CD14-positive monocyte (primary cell): ENCODE data around the gene MMP13. TPM values are rescaled to one million over a fixed set of nuclear protein-coding genes. Genes with fewer than 3 reads are reported as not detected.

Experiments
- DNase-seq, 3 donors: peaks; one replicate each; pipeline ENCODE4 v3.0.0-alpha.2; 2011 to 2022
- H2AFZ ChIP-seq: 2 replicates; pipeline ENCODE4 v1.6.0; 2012; ENCODE audit warnings: mild to moderate bottlenecking, low read depth, low read length, inconsistent platforms; ENCODE audit not compliant: insufficient read depth, poor library complexity, severe bottlenecking
- H3K27ac ChIP-seq, 2 donors: 1 replicate in 1 of 2; 2 replicates in 1 of 2; pipeline ENCODE4 v1.5.1; 2012 to 2013; ENCODE audit warnings: low read length in 2 of 2, control low read depth in 1 of 2, inconsistent platforms in 1 of 2, low read depth in 1 of 2, mild to moderate bottlenecking in 1 of 2
- H3K27me3 ChIP-seq, 2 donors: one replicate each; pipeline versions ENCODE4 v1.6.0 to v1.6.1; 2011 to 2013; ENCODE audit warnings: low read length in 2 of 2; ENCODE audit not compliant: control insufficient read depth in 2 of 2, insufficient read depth in 2 of 2
- H3K36me3 ChIP-seq, 2 donors: replicated peaks in 1 of 2; 1 replicate in 1 of 2; 2 replicates in 1 of 2; pipeline versions ENCODE4 v1.5.1 to v1.6.1; 2012 to 2013; ENCODE audit warnings: low read length in 2 of 2, control low read depth in 1 of 2, inconsistent platforms in 1 of 2, mild to moderate bottlenecking in 1 of 2; ENCODE audit not compliant: insufficient read depth in 2 of 2, control insufficient read depth in 1 of 2
- H3K4me1 ChIP-seq, 2 donors: 1 replicate in 1 of 2; 2 replicates in 1 of 2; pipeline versions ENCODE4 v1.5.1 to v1.6.1; 2012 to 2013; ENCODE audit warnings: low read length in 2 of 2, control low read depth in 1 of 2, inconsistent platforms in 1 of 2, mild to moderate bottlenecking in 1 of 2, moderate library complexity in 1 of 2; ENCODE audit not compliant: insufficient read depth in 2 of 2, control insufficient read depth in 1 of 2
- H3K4me2 ChIP-seq: replicated peaks from 2 replicates; pipeline ENCODE3; 2012; ENCODE audit warnings: low read length, moderate library complexity, mild to moderate bottlenecking; ENCODE audit not compliant: poor library complexity, severe bottlenecking; ENCODE audit errors: extremely low read depth
- H3K4me3 ChIP-seq, 3 experiments: fragments of 200-600 bp in 1 of 3; sonication (generic) in 1 of 3; replicated peaks in 1 of 3; 1 replicate in 2 of 3; 2 replicates in 1 of 3; pipeline ENCODE4 v1.5.1; 2011 to 2013; ENCODE audit warnings: low read length in 3 of 3, mild to moderate bottlenecking in 3 of 3, control low read depth in 2 of 3, low read depth in 2 of 3, inconsistent platforms in 1 of 3, moderate library complexity in 1 of 3
- H3K79me2 ChIP-seq: 2 replicates; pipeline ENCODE4 v1.6.0; 2012; ENCODE audit warnings: mild to moderate bottlenecking, control low read depth, inconsistent platforms, low read length, moderate library complexity; ENCODE audit not compliant: insufficient read depth
- H3K9ac ChIP-seq: 2 replicates; pipeline ENCODE4 v1.6.0; 2017; ENCODE audit warnings: low read length, mild to moderate bottlenecking; ENCODE audit not compliant: insufficient read depth, poor library complexity, severe bottlenecking
- H3K9me3 ChIP-seq, 2 donors: replicated peaks in 1 of 2; 1 replicate in 1 of 2; 2 replicates in 1 of 2; pipeline versions ENCODE4 v1.5.1 to v1.6.1; 2012 to 2013; ENCODE audit warnings: low read length in 2 of 2, control low read depth in 1 of 2; ENCODE audit not compliant: control insufficient read depth in 1 of 2, insufficient read depth in 1 of 2
- H4K20me1 ChIP-seq: 2 replicates; pipeline ENCODE4 v1.6.0; 2012; ENCODE audit warnings: mild to moderate bottlenecking, low read length, control low read depth, moderate library complexity; ENCODE audit not compliant: insufficient read depth
- H3K27ac Mint-ChIP-seq, 7 donors: one replicate each; pipeline ENCODE4 v1.8.0; 2020; ENCODE audit warnings: mild to moderate bottlenecking in 7 of 7, mixed read lengths in 7 of 7, moderate library complexity in 6 of 7, inconsistent platforms in 2 of 7
- H3K27me3 Mint-ChIP-seq, 3 donors: one replicate each; pipeline ENCODE4 v1.8.0; 2021 to 2022; ENCODE audit warnings: low read depth in 3 of 3, mild to moderate bottlenecking in 3 of 3, mixed read lengths in 3 of 3, moderate library complexity in 3 of 3, inconsistent platforms in 1 of 3
- H3K36me3 Mint-ChIP-seq, 2 donors: one replicate each; pipeline ENCODE4 v1.8.0; 2020; ENCODE audit warnings: mixed read lengths in 2 of 2, inconsistent platforms in 1 of 2, mild to moderate bottlenecking in 1 of 2
- H3K4me1 Mint-ChIP-seq: one replicate; pipeline ENCODE4 v1.8.0; 2020; ENCODE audit warnings: mild to moderate bottlenecking, mixed read lengths
- H3K4me3 Mint-ChIP-seq, 2 donors: one replicate each; pipeline ENCODE4 v1.8.0; 2020; ENCODE audit warnings: mild to moderate bottlenecking in 2 of 2, mixed read lengths in 2 of 2, moderate library complexity in 1 of 2
- H3K9me3 Mint-ChIP-seq, 7 donors: one replicate each; pipeline ENCODE4 v1.8.0; 2020 to 2022; ENCODE audit warnings: mixed read lengths in 7 of 7, mild to moderate bottlenecking in 6 of 7, moderate library complexity in 6 of 7, inconsistent platforms in 2 of 7
- WGBS: methylation state at CpG from one replicate; pipeline ENCODE4 v1.1.5; 2013; ENCODE audit warnings: missing lambda C conversion rate; ENCODE audit not compliant: insufficient coverage; 5-methylcytosine and 5-hydroxymethylcytosine counted together
- intact Hi-C, 2 donors: fragments of 100-400 bp; cut with micrococcal nuclease; formaldehyde crosslinking; loops; one replicate each; pipeline versions ENCODE4 v1.15.0 to v1.15.1; 2023
- polyA plus RNA-seq, 3 donors: library from polyadenylated mRNA; depleted of rRNA in 1 of 3; unstranded in 2 of 3; stranded (reverse) in 1 of 3; fragments of 300-500 nt in 2 of 3; fragments of >200 nt in 1 of 3; fragmentation: Illumina TruSeq in 2 of 3; gene quantifications; 1 replicate in 2 of 3; 2 replicates in 1 of 3; pipeline ENCODE4 v1.2.3, GENCODE V29; 2012 to 2021
- TF ChIP-seq, protein P1 (sequence below): fragments of 200-600 bp; IDR thresholded peaks from one replicate; pipeline ENCODE4 v1.8.0; 2022; ENCODE audit warnings: antibody characterized with exemption, mild to moderate bottlenecking

MMP13 gene
- polyA plus RNA-seq, 3 donors: not detected

DNA sequence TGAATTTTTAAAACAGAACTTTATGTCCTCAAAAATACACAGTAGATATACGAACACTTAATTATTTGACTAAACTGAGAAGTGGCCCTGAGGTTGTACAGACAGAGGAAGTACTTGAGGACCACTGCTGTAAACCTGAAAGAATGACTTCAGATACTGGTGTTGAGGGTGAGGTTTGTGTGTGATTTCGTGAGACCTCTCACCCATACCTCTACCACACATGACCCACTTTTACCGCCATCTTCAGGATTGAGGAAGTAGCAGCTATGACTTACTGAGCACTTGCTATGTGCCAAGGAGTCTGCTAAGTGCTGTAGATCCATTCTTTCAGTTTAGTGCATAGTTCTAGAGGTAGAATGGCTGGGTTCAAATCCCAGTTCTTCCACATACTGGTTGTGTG lies 21.9 kb downstream of the MMP13 start:
- peaks cover 0 to 3% (median 0%) of the 10 kb centered on the region in 7 donors for H3K9me3 Mint-ChIP-seq
- no peak overlapping the region for H2AFZ ChIP-seq
- H3K27ac ChIP-seq: no peak overlapping the region
- TF ChIP-seq, protein P1, sequence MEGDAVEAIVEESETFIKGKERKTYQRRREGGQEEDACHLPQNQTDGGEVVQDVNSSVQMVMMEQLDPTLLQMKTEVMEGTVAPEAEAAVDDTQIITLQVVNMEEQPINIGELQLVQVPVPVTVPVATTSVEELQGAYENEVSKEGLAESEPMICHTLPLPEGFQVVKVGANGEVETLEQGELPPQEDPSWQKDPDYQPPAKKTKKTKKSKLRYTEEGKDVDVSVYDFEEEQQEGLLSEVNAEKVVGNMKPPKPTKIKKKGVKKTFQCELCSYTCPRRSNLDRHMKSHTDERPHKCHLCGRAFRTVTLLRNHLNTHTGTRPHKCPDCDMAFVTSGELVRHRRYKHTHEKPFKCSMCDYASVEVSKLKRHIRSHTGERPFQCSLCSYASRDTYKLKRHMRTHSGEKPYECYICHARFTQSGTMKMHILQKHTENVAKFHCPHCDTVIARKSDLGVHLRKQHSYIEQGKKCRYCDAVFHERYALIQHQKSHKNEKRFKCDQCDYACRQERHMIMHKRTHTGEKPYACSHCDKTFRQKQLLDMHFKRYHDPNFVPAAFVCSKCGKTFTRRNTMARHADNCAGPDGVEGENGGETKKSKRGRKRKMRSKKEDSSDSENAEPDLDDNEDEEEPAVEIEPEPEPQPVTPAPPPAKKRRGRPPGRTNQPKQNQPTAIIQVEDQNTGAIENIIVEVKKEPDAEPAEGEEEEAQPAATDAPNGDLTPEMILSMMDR: no peak
- H3K27me3 Mint-ChIP-seq: peaks cover 9 to 26% (median 10%) of the 10 kb centered on the region in 3 donors
- H3K9me3 ChIP-seq: no peaks in the 10 kb centered on the region
- H3K36me3 ChIP-seq: no peaks in the 10 kb centered on the region
- intact Hi-C loops: no loop called here
- H3K36me3 Mint-ChIP-seq: no peaks in the 10 kb centered on the region
- peak in 1 of 3 donors; percentile 8 for DNase-seq
- H3K4me2 ChIP-seq: no peak overlapping the region
- H3K27ac Mint-ChIP-seq: no peak overlapping the region
- peaks cover 11 to 21% of the 10 kb centered on the region in 2 donors for H3K27me3 ChIP-seq
- no peaks in the 10 kb centered on the region for H4K20me1 ChIP-seq
- H3K4me3 ChIP-seq: no peak overlapping the region
- no peak overlapping the region for H3K9ac ChIP-seq
- no peak overlapping the region for H3K4me3 Mint-ChIP-seq
- no peaks in the 10 kb centered on the region for H3K4me1 ChIP-seq
- no peaks in the 10 kb centered on the region for H3K4me1 Mint-ChIP-seq
- H3K79me2 ChIP-seq: no peaks in the 10 kb centered on the region
- WGBS: no CpG with 5 or more reads among the region's 3 CpGs

- no peak overlapping the region for H3K4me3 Mint-ChIP-seq
- no peak overlapping the region for H3K27ac ChIP-seq
- no peaks in the 10 kb centered on the region for H3K4me1 Mint-ChIP-seq
- no peaks in the 10 kb centered on the region for H3K79me2 ChIP-seq
- intact Hi-C loops: no loop called here
- H3K36me3 Mint-ChIP-seq: no peaks in the 10 kb centered on the region
- no peak overlapping the region for H3K4me2 ChIP-seq
- peaks cover 0 to 3% (median 0%) of the 10 kb centered on the region in 7 donors for H3K9me3 Mint-ChIP-seq
- H4K20me1 ChIP-seq: no peaks in the 10 kb centered on the region
- no peak overlapping the region for H3K4me3 ChIP-seq
- no peak for DNase-seq
- peaks cover 6 to 23% (median 8%) of the 10 kb centered on the region in 3 donors for H3K27me3 Mint-ChIP-seq
- no peak overlapping the region for H3K27ac Mint-ChIP-seq
- WGBS: 93% methylated on average over 5 of the region's 7 CpGs
- TF ChIP-seq, protein P1: no peak
- H3K36me3 ChIP-seq: no peaks in the 10 kb centered on the region
- no peaks in the 10 kb centered on the region for H3K4me1 ChIP-seq
- peaks cover 16 to 25% of the 10 kb centered on the region in 2 donors for H3K27me3 ChIP-seq
- H3K9ac ChIP-seq: no peak overlapping the region
- no peak overlapping the region for H2AFZ ChIP-seq
- H3K9me3 ChIP-seq: no peaks in the 10 kb centered on the region
Observed at GRCh38 chr11:102932678-102933077, 22.9 kb downstream of the MMP13 start.
